GM18502 (cell line): Measurements from ENCODE around the gene KDM1A.

ENCODE experiments used
- ATAC-seq: cut with Tn5 transposase; IDR thresholded peaks from one replicate; pipeline ENCODE4 v1.9.1; 2021; ENCODE audit warnings: mild to moderate bottlenecking; ENCODE audit not compliant: unreplicated experiment, poor library complexity

KDM1A gene

DNA sequence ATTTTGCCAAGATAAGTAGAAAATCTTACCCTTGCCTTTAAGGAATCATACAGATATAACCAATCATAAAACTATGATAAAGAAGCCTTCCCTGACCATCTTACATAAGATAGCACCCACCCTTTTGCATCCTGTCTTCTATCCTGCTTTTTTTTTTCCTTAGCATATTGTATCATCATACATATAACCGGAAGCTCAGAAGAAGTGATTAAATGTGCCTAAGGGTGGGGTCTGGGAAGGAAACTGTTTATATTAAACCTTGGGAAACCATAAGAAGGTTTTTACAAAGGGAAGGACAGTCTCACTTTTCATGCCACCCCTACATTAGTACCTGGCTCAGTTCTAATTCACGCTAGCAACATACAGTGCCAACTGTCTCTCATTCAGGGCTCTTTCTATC lies 82.6 kb downstream of the KDM1A start:
- ATAC-seq, result no peak

DNA sequence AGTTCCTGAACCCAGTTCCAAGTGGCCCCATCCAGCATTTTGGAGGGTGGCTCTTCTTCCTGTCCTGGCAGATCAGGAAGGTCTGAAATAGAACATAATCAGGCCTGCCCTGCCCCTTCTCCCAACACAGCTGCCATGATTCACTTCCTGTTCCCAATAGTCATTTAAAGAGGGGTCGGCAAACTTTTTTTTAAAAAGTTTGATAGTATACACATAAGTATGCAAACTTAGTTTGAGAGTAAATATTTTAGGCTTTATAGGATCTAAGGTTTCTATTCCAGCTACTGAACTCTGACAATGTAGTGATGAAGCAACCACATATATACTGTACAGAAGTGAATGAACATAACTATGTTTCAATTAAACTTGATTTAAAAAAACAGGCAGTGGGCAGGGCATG lies 83.0 kb downstream of the KDM1A start:
- ATAC-seq, result no peak

DNA sequence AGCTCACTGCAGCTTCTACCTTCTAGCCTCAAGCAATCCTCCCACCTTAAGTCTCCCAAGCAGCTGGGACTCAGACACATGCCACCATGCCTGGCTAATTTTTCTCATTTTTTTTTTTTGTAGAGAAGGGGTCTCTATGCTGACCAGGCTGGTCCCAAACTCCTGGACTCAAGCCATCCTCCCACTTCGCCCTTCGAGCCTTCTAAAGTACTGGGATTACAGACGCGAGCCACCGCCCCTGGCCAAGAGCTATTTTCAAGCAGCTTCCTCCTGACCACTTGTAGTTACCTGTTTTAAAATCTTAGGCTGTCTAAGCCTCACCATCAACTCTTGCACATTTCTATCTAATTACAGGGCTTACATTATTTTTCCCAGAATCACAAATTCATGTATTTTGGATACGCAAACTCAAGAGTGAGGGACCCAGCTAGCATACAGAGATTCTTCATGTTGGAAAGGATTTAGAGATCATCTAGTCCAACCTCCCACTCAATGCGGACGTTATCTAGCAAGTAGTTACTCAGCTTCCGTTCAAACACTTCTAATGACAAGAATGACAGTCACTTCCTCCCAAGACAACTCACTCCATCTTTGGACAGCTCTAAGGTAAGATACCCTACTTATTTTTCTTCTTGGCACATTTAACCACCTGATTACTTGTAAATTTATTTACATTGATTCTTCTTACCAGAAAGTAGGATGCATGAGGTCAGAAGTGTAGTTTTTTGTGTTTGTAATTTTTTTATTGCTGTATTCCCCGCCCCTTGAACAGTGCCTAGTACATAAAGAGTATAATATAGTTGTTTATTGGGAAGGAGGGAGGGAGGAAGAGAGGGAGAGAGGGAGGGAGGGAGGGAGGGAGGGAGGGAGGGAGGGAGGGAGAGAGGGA lies 84.0 kb downstream of the KDM1A start:
- no peak for ATAC-seq

DNA sequence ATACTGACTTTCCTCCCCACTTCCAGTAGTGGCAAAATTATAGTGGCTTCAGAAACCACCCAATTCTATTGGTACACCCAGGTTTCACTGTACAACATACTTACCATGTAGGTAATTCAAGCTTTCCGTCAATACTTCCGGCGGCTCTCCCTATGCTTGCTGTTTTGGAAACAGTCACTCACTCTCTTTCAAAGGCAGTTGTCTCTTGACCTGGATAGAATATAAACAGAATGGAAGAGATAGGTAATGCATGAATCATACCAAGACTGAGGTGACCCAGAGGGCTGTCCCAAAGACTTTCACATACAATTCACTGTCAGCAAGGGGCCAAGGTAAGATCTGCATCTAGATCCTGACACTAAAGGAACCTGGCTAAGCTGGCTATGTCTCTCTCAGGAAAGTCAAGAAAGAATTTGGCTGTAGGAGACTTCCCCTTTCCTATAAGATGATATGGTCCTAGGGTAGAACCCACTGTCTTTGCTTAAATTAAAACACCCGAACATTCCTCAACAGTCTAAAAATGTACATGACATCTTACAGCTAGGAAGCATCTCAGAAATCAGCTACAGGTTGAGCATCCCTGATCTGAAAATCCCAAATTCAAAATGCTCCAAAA lies 89.8 kb downstream of the KDM1A start:
- no peak for ATAC-seq

DNA sequence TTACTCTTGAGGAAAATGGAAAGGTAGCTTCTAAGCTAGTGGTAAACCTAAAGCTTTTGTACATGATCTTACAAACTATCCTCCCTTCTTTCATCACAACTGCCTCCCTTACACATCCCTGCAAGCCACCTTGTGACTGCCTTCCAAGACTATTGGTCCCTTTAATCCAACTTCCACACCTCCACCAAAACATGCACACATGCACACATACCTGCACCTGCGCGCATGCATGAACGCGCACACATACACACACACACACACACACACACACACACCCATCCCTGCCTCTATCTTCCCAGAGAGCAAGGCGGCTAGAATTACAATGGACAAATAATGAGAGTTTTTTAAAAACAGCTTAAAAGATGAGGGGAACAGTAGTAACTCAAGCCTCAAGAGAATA lies 91.1 kb downstream of the KDM1A start:
- ATAC-seq, result no peak

DNA sequence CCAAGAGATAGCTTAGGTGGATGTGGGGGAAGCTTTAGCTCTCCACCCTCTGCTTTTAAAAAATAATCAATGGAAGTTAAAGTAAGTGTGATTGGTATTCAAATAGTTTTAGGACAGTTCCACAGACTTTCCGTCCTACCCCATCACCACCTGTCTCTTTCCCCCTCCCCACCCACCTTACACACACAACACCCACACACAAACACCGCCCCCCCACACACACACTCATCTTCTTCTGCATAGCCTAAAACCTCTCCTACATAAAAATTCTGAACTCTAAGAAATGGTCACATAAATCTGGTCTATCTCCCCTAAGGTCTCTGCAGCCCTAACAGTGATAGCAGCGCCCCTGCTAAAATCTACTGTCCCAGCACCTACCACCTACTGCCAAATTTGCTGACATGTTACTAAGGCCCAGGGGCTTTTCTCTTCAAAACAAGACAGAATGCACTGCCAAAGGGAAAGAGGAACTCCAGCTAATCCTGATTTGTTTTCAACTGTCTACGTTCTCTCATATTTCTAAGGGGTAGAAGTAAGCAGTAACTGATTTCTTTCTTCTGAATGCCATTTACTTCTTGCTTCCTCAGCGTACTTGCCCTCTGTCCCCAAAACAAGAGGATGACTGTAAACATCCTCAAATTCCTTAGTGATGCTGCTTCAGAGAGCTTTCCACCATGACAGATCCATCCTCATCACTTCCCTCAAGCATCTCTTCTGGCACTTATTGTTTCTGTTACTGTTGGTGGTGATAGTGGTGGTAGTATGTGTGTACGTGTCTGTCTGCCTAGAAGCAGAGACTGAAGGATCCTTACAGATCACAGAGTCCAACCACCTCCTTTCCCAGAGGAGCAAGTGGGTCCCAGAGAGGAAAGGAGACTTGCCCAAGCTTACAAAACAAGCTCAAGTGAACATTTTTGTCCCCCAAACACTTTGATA lies 92.6 kb downstream of the KDM1A start:
- no peak for ATAC-seq

DNA sequence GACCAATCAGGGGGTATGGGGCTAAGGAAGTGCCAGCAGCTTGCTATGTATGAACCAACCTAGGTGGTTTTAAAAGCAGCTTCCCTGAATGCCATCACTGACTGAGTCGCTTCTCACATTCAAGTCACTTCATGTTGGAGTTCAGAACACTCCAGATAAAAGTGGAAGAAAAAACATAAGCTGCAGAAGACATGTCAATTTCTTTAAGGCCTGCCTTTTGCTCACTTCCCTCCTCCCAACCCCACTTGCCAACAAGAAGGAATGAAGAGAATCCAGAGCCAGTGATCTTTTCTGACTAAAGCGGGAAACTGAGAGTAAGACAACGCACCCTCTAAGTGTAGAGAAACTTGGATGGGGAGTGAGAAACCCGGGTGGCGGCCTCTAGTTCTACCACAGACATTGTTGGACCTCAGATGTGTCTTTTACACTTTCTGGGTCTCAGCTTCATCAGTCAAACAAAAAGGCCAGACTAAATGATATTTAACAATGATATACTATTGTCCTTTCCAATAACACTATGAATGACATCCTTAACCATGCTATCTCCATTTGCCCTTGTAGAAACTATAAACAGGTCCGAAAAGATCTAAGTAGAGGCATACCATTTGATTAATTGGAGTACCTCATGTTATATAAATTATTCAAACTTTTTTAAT lies 95.3 kb downstream of the KDM1A start:
- ATAC-seq, result no peak

DNA sequence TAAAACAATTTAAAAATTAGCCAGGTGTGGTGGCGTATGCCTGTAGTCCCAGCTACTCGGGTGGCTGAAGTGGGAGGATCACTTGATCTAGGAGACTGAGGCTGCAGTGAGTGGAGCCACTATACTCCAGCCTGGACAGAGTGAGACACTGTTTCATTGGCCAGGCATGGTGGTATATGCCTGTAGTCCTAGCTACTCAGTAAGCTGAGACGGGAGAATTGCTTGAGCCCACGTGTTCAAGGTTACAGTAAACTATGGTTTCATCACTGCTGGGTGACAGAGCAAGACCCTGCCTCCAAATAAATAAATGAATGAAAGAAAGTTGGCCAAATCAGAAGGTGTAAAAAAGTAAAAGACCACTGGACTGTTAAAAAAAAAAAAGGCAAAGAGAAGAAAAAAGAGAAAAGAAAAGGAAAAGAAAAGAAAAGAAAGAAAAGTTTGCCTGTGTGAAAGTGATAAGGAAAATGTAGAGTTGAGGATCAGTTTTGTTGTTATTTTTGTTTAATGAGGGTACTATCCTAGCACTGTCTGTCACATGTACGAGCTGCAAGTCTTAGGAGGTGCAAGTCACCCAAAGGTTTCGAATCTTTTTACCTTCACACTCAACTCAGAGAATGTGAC lies 97.1 kb downstream of the KDM1A start:
- ATAC-seq, result no peak

DNA sequence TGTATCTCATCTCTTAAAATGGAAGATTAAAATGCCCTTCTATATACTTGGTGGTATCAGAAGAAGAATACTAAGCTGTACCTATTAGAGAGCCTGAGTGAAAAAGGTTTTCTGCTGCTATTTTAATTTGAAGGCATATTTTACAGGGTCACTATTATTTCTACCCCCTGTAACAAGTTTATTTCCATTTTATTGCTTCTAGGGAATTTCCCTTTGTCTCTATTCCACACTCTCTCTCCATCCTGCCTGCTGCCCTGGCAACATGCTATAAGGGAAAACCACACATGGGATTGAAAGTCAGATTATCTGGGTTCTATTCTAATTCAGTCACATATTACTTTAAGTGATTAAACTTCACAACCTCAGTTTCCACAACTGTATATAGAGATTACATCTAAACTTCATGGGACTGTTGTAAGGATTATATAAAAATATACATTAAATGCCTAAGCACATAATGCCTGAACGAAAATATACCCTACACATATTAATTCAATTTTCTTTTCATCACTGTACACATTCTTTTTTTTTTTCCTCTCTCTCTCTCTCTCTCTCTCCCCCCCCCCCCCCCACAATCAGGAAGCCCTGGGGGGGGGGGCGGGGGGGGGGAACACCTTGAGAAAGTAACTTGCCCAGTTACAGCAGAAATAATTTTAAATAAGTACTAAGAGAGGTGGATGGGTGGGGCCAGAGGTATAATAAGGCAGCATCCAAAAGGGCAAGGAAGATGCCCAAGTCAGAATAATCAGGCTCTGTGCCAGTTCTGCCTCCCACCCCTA lies 97.8 kb downstream of the KDM1A start:
- no peak for ATAC-seq

DNA sequence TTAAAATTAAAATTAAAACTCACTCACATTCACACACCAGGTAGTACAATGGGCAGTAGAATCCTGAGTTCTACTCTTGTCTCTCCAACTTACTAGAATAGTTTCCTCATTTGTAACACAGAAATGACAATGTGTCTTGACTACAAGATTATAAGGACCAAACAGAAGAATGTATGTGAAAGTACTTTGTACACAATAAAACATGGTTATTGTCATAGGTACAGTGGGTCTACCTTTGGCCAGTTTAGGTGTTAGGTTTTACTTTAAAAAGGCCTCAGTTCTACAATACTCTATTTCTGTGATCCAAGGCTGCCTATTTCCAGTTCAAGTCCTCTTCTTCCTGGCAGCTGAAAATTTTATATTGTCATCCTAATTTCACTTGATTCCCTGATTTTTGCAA lies 99.1 kb downstream of the KDM1A start:
- no peak for ATAC-seq

DNA sequence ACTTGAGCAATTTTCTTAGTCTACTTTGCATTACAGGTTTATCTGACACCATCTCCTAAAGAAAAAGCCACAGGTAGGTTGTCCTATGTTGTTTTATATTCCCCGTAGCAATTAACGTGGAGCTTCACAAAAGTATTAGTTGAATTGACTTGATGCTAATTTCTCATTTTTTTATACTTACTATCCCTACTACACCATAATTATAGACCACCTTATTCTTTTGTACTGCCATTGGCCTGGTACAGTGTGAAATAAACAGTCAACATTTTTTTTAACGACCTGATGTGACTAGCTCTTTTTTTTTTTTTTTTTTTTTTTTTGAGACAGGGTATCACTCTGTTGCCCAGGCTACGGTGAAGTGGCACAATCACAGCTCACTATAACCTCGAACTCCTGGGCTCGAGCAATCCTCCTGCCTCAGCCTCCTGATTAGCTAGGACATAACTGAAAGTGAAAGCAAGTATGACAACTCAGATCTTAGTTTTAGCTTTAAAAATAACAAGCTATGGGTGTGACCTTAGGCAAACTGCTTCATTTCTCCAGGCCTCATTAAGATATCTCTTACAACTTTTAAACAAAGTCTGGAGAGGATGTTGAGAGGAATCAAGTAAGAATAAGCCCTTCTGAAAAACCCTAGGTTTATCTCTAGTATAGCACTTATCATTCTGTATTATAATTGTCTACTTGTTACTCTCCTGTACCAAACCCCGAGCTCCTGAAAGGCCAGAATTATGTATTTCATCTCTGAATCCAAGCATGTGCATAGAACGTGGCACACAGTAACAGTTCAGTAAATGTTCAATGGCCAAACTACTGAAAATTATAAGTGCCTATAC lies 99.9 kb downstream of the KDM1A start:
- ATAC-seq, result no peak

DNA sequence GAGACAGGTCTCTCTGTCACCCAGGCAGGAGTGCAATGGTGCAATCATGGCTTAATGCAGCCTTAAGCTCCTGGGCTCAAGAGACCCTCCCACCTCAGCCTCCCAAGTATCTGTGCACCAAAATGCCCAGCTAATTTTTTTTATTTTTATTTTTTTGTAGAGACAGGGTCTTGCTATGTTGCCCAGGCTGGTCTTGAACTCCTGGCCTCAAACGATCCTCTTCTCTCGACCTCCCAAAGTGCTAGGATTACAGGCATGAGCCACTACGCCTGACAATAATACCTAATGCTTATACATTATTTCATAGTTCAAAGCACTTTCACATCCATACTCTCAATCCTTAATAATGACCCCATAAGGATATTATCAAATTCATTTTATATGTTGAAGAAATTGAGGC lies 101.1 kb downstream of the KDM1A start:
- no peak for ATAC-seq

DNA sequence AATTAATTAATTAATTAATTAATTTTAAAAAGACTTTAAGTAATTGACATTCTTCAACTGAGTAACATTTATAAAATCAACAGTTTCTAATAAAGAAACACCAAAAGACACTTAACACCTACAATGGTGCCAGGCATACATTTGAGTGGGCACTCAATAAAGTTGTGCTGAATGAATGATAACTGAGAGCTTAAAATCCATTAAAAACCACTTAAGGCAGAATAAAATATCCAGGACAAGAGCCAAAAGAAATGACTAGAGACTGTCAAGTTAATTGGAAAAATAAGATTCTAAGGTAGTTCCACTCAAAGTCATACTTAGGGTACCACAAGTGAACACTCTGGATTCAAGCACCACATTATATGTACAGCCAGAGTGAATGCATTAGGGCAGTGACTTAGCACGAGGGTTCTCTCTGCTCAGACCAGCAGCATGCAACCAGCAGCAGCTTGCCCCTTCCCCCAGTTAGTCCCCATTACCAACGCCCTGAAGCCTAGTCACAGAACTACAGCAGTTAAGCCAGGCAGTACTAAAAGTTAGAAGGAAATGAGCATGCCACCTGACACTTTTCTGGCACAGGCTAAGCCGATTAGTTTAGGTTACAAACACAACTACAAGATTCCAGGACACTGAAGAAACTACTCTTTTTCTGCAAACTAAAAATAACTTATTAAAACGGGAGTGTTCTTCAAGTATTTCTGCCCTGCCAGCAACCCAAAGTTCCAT lies 102.9 kb downstream of the KDM1A start:
- no peak for ATAC-seq

DNA sequence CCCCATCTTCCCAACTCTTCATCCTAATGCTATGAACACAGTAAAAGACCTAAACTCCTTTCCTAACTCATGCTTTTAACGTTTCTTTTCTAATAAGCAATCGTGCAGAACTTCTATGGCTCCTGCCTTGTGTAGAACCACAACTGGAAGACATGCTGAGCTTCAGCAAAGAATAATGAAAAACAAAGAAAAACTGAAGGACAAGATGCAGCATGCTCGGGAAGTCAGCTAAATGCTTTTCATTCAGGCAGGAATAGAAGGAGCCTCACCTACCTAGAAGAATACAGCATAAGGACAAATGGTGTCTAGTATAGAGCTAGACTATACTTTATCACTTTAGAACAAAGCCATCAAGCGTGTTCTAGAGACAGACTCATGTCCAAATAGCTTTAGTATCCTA lies 103.5 kb downstream of the KDM1A start:
- ATAC-seq, result no peak

DNA sequence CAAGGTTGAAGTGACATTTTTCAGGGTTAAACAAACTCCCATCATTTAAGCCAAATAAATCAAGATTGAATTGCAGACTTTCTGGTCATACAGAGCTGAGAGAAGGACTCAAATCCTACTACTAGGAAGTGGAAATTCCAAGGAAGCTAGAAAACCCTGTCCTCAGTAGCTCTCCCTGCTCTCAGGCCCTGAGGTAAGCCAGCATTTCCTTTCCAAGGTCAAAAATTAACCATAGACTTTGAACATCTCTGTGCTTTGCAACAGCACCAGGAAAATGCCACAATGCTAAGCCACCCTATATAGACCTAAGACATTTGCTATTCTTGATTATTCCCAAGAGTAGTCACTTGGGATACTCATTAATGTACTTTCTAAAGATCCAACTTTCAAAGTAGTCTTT lies 104.3 kb downstream of the KDM1A start:
- no peak for ATAC-seq

DNA sequence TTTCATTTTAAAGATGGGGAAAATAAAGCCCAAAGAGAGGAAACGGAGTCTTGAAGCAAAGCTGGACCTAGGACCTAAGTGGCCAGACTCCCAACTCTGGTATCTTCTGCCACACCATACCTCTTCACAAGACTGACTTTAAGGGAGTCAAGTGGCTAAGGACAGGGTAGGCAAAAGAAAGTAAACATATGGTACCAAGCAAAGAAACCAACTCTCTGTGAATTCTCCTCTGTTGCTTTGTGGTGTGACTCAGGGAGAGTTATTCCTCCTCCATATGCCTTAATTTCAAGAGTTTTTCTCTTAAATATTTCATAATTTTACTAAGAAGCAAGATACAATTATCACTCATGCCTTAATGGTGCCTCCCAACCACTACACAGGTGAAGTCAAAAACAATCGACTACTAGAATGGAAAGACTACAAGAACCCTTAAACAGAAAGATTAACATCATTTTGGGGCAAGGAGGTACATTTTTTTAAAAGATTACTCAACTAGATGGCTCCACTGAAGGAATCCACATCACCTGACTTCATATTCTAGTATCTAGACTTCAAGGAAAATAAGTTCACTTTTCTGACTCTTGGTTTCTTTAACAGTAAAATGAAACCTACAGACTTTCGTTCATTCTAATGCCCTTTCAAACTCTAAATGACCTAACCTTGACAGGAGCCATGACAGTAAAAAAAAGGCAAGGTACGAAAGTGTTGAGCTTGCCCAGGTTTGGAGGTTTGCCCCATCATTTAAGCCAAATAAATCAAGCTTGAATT lies 105.2 kb downstream of the KDM1A start:
- ATAC-seq, result no peak

DNA sequence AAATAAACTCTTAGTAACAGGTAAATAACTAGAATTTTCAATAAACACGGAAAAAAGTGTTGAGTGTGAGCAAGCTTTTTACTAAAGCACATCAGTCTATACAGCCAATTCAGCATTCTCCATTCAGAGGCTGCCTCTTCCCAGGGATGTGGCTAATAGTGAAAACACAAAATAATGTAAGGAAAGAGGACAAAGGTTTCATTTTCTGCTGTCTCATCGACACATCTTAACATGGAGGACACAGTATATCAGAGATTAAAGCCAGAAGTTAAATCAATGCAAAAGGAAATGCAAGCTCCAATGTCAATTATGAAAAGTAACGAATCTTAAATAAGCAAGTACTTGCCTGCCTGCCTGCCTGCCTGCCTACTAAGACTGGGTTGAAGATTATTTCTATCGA lies 106.2 kb downstream of the KDM1A start:
- no peak for ATAC-seq
